ENCODE data around the gene FFAR3. TPM values are rescaled to one million over a fixed set of nuclear protein-coding genes. Genes with fewer than 3 reads are reported as not detected.
A peak's percentile ranks its signal among the peaks of the same experiment; 100 is the strongest.

The FFAR3 gene
- total and polyA plus RNA-seq, 2 of the 13 experiments (the other 11 are each of a cell fraction or from before 2014, with no cell fraction given): not detected

DNA sequence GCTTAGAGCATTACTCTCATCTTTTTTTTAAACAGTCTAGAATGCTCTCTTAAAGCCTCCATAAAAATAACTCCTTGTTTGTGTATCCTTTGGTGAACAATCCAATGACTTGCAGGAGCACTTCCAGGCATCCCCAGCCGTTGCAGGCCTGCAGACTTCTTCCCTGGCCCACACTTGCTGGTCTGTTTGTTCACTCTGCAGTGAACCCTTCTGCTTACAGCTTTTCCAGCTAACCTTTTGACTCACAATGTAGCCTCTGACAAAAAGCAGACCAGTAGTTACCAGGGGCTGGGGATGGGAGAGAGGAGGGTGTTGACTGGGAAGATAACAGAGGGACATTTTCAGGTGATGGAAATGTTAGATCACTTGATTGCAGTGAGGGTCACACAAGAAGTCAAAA lies 21.7 kb downstream of the FFAR3 start (continued):
- TF ChIP-seq, protein P1, sequence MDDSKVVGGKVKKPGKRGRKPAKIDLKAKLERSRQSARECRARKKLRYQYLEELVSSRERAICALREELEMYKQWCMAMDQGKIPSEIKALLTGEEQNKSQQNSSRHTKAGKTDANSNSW (CRISPR knock-in tag; IDR thresholded peaks at IDR 0.05; ENCODE audit: borderline replicate concordance): no peak

- H3K4me2 ChIP-seq (ENCODE audit: low read depth, low read length): peak overlapping the region; percentile 46
- H3K27me3 ChIP-seq (ENCODE audit: control insufficient read depth in 1 of 2, insufficient read depth in 2 of 2, low read length in 2 of 2): no peaks in the 10 kb centered on the region
- H3K9me3 ChIP-seq (ENCODE audit: low read length): peaks cover 10% of the 10 kb centered on the region
- H3K36me3 ChIP-seq (replicated peaks in 1 of 2; ENCODE audit: control insufficient read depth in 1 of 2, insufficient read depth in 2 of 2, low read length in 2 of 2): no peaks in the 10 kb centered on the region
- H4K20me1 ChIP-seq (ENCODE audit: insufficient read depth, low read length): no peaks in the 10 kb centered on the region
- BruUV-seq (replicated peaks): no TSS peak
- no peak overlapping the region; a peak in 1 of 6 replicates for H3K4me3 ChIP-seq (replicated peaks in 1 of 3; ENCODE audit: insufficient read depth in 1 of 3, low read depth in 2 of 3, low read length in 3 of 3)
- CTCF ChIA-PET (ENCODE audit: low intra/inter-chr PET ratio, low total read pairs): no interaction called here
- peak; percentile 95 for ATAC-seq
- POLR2A ChIA-PET: interaction anchor here (1.4 kb wide), 1 partner anchor 40 kb away, joined by 4 read pairs; no protein-coding TSS in a partner anchor
- no peak overlapping the region; the same call in 1 of the 2 replicates for H3K9ac ChIP-seq (ENCODE audit: insufficient read depth, low read depth, low read length)
- in situ Hi-C loops (cut with HindIII; ENCODE audit: extremely low pct_ligation_motif_present, low pct_unique_long_range_greater_than_20kb) (no loop called here), intact Hi-C loops (cut with micrococcal nuclease; ENCODE audit: unreplicated experiment) (no loop called here)
- FAIRE-seq: peak; percentile 96
- peak overlapping the region; percentile 65 for H3K27ac ChIP-seq (ENCODE audit: extremely low read length, insufficient read depth, low read length)
- H2AFZ ChIP-seq (ENCODE audit: low read length): no peak overlapping the region
- H3K4me1 ChIP-seq (ENCODE audit: insufficient read depth, low read length): peaks cover 54% of the 10 kb centered on the region
- WGBS (ENCODE audit: low lambda C conversion rate): 21% methylated on average over 9 of the region's 9 CpGs
- peak; percentile 89 for DNase-seq (ENCODE audit: low spot score)
- H3K79me2 ChIP-seq (ENCODE audit: insufficient read depth, low read length): no peaks in the 10 kb centered on the region
- 0 out of 2 replicates have a peak, but pooled peaks have one; percentile 50 for TF ChIP-seq ZNF441 (CRISPR knock-in tag; IDR thresholded peaks at IDR 0.05; ENCODE audit: borderline replicate concordance)
- no peak for TF ChIP-seq ZNF17 (CRISPR knock-in tag; IDR thresholded peaks at IDR 0.05)
- TF ChIP-seq MEIS1 (CRISPR knock-in tag; IDR thresholded peaks at IDR 0.05; ENCODE audit: borderline replicate concordance): 0 out of 2 replicates have a peak, but pooled peaks have one; percentile 60
- TF ChIP-seq ZMAT5 (CRISPR knock-in tag; IDR thresholded peaks at IDR 0.05; ENCODE audit: borderline replicate concordance, low read depth): 0 out of 2 replicates have a peak, but pooled peaks have one; percentile 23
- no peak for TF ChIP-seq KLF9 (CRISPR knock-in tag; IDR thresholded peaks at IDR 0.05; ENCODE audit: low read depth)
- TF ChIP-seq FOXA3 (CRISPR knock-in tag; IDR thresholded peaks at IDR 0.05): peak; percentile 74
- TF ChIP-seq, protein P2, sequence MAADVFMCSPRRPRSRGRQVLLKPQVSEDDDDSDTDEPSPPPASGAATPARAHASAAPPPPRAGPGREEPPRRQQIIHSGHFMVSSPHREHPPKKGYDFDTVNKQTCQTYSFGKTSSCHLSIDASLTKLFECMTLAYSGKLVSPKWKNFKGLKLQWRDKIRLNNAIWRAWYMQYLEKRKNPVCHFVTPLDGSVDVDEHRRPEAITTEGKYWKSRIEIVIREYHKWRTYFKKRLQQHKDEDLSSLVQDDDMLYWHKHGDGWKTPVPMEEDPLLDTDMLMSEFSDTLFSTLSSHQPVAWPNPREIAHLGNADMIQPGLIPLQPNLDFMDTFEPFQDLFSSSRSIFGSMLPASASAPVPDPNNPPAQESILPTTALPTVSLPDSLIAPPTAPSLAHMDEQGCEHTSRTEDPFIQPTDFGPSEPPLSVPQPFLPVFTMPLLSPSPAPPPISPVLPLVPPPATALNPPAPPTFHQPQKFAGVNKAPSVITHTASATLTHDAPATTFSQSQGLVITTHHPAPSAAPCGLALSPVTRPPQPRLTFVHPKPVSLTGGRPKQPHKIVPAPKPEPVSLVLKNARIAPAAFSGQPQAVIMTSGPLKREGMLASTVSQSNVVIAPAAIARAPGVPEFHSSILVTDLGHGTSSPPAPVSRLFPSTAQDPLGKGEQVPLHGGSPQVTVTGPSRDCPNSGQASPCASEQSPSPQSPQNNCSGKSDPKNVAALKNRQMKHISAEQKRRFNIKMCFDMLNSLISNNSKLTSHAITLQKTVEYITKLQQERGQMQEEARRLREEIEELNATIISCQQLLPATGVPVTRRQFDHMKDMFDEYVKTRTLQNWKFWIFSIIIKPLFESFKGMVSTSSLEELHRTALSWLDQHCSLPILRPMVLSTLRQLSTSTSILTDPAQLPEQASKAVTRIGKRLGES (CRISPR knock-in tag; IDR thresholded peaks at IDR 0.05; ENCODE audit: borderline replicate concordance): no peak
- TF ChIP-seq, protein P3, sequence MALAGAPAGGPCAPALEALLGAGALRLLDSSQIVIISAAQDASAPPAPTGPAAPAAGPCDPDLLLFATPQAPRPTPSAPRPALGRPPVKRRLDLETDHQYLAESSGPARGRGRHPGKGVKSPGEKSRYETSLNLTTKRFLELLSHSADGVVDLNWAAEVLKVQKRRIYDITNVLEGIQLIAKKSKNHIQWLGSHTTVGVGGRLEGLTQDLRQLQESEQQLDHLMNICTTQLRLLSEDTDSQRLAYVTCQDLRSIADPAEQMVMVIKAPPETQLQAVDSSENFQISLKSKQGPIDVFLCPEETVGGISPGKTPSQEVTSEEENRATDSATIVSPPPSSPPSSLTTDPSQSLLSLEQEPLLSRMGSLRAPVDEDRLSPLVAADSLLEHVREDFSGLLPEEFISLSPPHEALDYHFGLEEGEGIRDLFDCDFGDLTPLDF (CRISPR knock-in tag; IDR thresholded peaks at IDR 0.05): peak; percentile 56; the same call in 1 of the 2 replicates
- TF ChIP-seq, protein P4, sequence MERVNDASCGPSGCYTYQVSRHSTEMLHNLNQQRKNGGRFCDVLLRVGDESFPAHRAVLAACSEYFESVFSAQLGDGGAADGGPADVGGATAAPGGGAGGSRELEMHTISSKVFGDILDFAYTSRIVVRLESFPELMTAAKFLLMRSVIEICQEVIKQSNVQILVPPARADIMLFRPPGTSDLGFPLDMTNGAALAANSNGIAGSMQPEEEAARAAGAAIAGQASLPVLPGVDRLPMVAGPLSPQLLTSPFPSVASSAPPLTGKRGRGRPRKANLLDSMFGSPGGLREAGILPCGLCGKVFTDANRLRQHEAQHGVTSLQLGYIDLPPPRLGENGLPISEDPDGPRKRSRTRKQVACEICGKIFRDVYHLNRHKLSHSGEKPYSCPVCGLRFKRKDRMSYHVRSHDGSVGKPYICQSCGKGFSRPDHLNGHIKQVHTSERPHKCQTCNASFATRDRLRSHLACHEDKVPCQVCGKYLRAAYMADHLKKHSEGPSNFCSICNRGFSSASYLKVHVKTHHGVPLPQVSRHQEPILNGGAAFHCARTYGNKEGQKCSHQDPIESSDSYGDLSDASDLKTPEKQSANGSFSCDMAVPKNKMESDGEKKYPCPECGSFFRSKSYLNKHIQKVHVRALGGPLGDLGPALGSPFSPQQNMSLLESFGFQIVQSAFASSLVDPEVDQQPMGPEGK (CRISPR knock-in tag; IDR thresholded peaks at IDR 0.05): peak; percentile 72
- TF ChIP-seq MAFG (CRISPR knock-in tag; IDR thresholded peaks at IDR 0.05): no peak
- TF ChIP-seq HOXA3 (CRISPR knock-in tag; IDR thresholded peaks at IDR 0.05): peak; percentile 78
- TF ChIP-seq TEF (CRISPR knock-in tag; IDR thresholded peaks at IDR 0.05): peak; percentile 86; the same call in 1 of the 2 replicates
Measured at GRCh38 chr19:35380450-35381124, 22.3 kb downstream of the FFAR3 start.
